Keratinocyte (primary cell): ENCODE data around the gene ARPC4. TPM values are rescaled to one million over a fixed set of nuclear protein-coding genes. Genes with fewer than 3 reads are reported as not detected.

Experiments
- DNase-seq: peaks from one replicate; pipeline ENCODE4 v3.0.0-alpha.2; 2011; ENCODE audit warnings: low read depth, missing footprints, low spot score
- FAIRE-seq: peaks from 2 replicates; lab custom pipeline; 2011; peaks lifted over from hg19 to GRCh38; lab: Jason Lieb, UNC
- H2AFZ ChIP-seq: 2 replicates; pipeline ENCODE4 v1.6.0; 2012; ENCODE audit warnings: low read length, control low read depth, inconsistent platforms; ENCODE audit not compliant: control insufficient read depth
- H3K27ac ChIP-seq: 2 replicates; pipeline ENCODE4 v1.5.1; 2011; ENCODE audit warnings: low read length; ENCODE audit not compliant: control insufficient read depth, insufficient read depth
- H3K27me3 ChIP-seq: 3 replicates; pipeline ENCODE4 v1.6.0; 2011; ENCODE audit warnings: low read length; ENCODE audit not compliant: control insufficient read depth, insufficient read depth; ENCODE audit errors: extremely low read depth
- H3K36me3 ChIP-seq, 2 experiments: 2 replicates in 1 of 2; 3 replicates in 1 of 2; pipeline ENCODE4 v1.5.1; 2011; ENCODE audit warnings: low read length in 2 of 2, mild to moderate bottlenecking in 1 of 2; ENCODE audit not compliant: control insufficient read depth in 2 of 2, insufficient read depth in 2 of 2; ENCODE audit errors: extremely low read depth in 1 of 2
- H3K4me1 ChIP-seq: 3 replicates; pipeline ENCODE4 v1.5.1; 2011; ENCODE audit warnings: low read length; ENCODE audit not compliant: control insufficient read depth, insufficient read depth; ENCODE audit errors: extremely low read depth
- H3K4me2 ChIP-seq: 3 replicates; pipeline ENCODE4 v1.6.0; 2011; ENCODE audit warnings: low read depth, low read length; ENCODE audit not compliant: control insufficient read depth, insufficient read depth; ENCODE audit errors: extremely low read depth
- H3K4me3 ChIP-seq, 3 experiments: fragments of 200-600 bp in 1 of 3; sonication (generic) in 1 of 3; 2 replicates in 2 of 3; 3 replicates in 1 of 3; pipeline ENCODE4 v1.5.1; 2011 to 2016; ENCODE audit warnings: low read length in 3 of 3, mild to moderate bottlenecking in 3 of 3, control low read depth in 2 of 3, inconsistent platforms in 1 of 3, low read depth in 1 of 3, mixed read lengths in 1 of 3, mixed run types in 1 of 3, moderate library complexity in 1 of 3; ENCODE audit not compliant: control insufficient read depth in 2 of 3, insufficient read depth in 2 of 3; ENCODE audit errors: extremely low read depth in 1 of 3
- H3K79me2 ChIP-seq: 2 replicates; pipeline ENCODE4 v1.6.0; 2012; ENCODE audit warnings: low read length; ENCODE audit not compliant: control insufficient read depth, insufficient read depth
- H3K9ac ChIP-seq: 3 replicates; pipeline ENCODE4 v1.6.0; 2011; ENCODE audit warnings: low read length; ENCODE audit not compliant: control insufficient read depth, insufficient read depth; ENCODE audit errors: extremely low read depth
- H3K9me1 ChIP-seq: 3 replicates; pipeline ENCODE4 v1.6.0; 2011; ENCODE audit warnings: low read length; ENCODE audit not compliant: control insufficient read depth, insufficient read depth; ENCODE audit errors: extremely low read depth
- H3K9me3 ChIP-seq: 2 replicates; pipeline ENCODE4 v1.5.1; 2012; ENCODE audit warnings: low read depth, low read length; ENCODE audit not compliant: control insufficient read depth
- H4K20me1 ChIP-seq: 3 replicates; pipeline ENCODE4 v1.6.0; 2011; ENCODE audit warnings: low read length; ENCODE audit not compliant: control insufficient read depth, insufficient read depth; ENCODE audit errors: extremely low read depth
- EZH2 ChIP-seq: IDR thresholded peaks from one replicate; pipeline ENCODE4 v1.6.1; 2012; ENCODE audit warnings: inconsistent platforms, mild to moderate bottlenecking, low read length, moderate library complexity
- dilution Hi-C: fragments of 300-500 bp; cut with MboI; formaldehyde crosslinking; loops from one replicate; pipeline ENCODE4 v1.7.0; 2020; ENCODE audit warnings: low sequenced_read_pairs; ENCODE audit not compliant: extremely low pct_ligation_motif_present
- polyA plus RNA-seq, 5 experiments: library from polyadenylated mRNA; depleted of rRNA in 3 of 5; stranded (reverse) in 3 of 5; stranded (forward) in 1 of 5; unstranded in 1 of 5; fragments of >200 nt; gene quantifications; 1 replicate in 1 of 5; 2 replicates in 3 of 5; 3 replicates in 1 of 5; pipeline versions ENCODE4 v1.2.1 to v1.2.3, GENCODE V29; 2011 to 2012; ENCODE audit warnings: missing spikeins in 2 of 5, low read depth in 1 of 5, low replicate concordance in 1 of 5
- TF ChIP-seq, protein P1 (sequence below), 3 experiments: IDR thresholded peaks in 1 of 3; conservative IDR thresholded peaks in 1 of 3; optimal IDR thresholded peaks in 1 of 3; 2 replicates in 2 of 3; 3 replicates in 1 of 3; pipeline versions ENCODE3 to v1.5.1; 2011; ENCODE audit warnings: low read length in 3 of 3, mild to moderate bottlenecking in 3 of 3, moderate library complexity in 2 of 3, control low read depth in 1 of 3, inconsistent platforms in 1 of 3; ENCODE audit not compliant: insufficient read depth in 2 of 3; ENCODE audit errors: extremely low read depth in 1 of 3

Gene ARPC4
- polyA plus RNA-seq, 1 donor (not counting 4 experiments of a cell fraction or from before 2014, with no cell fraction given), result 173 TPM

DNA sequence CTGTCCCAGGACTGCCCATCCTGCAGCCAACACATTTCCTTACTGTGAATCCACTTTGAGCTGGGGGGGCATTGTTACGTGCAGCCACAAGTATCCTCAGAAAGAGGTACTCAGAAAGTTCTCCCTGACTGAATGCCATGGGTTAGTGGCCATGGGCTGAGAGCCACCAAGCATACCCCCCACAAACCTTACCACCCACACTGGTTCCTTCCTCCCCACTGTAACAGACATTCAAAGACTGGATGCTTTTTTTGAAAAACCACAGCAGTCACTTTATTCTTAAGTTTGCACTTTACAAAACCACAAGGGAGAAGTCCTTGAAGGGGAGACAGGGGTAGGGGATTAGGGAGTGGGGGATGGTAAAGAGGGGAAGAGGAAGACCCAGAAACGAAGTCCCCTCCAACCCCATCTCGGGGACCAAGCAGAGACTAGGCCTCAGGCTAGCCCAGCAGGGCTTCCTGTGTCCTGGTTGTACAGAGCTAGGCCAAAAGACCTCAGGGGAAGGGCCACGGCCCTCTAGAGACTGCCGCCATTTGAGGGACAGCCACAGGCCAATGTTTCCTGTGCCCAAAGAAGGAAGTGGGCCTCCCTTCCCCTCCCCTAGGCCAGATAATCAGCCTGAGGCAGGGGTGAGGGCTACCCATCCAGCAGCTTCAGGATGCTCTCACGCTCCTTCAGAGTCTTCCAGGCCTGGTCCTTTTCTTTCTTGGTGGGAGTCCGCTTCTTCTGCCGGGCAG, 13.0 kb upstream of the ARPC4 start:
- Histone ChIP-seq H3K9ac (no peak overlapping the region), H3K9me1 (no peaks in the 10 kb centered on the region), H4K20me1 (no peaks in the 10 kb centered on the region), H3K27me3 (no peaks in the 10 kb centered on the region), H3K36me3 (peaks cover 10 to 11% of the 10 kb centered on the region in 2 experiments), H3K4me2 (no peak overlapping the region), H3K9me3 (no peaks in the 10 kb centered on the region), H3K4me1 (peaks cover 3% of the 10 kb centered on the region), H2AFZ (no peak overlapping the region), H3K4me3 (no peak overlapping the region), H3K27ac (no peak overlapping the region), H3K79me2 (no peaks in the 10 kb centered on the region)
- dilution Hi-C loops, result no loop called here
- no peak for DNase-seq
- TF ChIP-seq EZH2, result no peak
- TF ChIP-seq, protein P1, sequence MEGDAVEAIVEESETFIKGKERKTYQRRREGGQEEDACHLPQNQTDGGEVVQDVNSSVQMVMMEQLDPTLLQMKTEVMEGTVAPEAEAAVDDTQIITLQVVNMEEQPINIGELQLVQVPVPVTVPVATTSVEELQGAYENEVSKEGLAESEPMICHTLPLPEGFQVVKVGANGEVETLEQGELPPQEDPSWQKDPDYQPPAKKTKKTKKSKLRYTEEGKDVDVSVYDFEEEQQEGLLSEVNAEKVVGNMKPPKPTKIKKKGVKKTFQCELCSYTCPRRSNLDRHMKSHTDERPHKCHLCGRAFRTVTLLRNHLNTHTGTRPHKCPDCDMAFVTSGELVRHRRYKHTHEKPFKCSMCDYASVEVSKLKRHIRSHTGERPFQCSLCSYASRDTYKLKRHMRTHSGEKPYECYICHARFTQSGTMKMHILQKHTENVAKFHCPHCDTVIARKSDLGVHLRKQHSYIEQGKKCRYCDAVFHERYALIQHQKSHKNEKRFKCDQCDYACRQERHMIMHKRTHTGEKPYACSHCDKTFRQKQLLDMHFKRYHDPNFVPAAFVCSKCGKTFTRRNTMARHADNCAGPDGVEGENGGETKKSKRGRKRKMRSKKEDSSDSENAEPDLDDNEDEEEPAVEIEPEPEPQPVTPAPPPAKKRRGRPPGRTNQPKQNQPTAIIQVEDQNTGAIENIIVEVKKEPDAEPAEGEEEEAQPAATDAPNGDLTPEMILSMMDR (optimal IDR thresholded peaks at IDR 0.05 in 1 of 3, IDR thresholded peaks at IDR 0.05 in 1 of 3, conservative IDR thresholded peaks at IDR 0.05 in 1 of 3; ENCODE audit: extremely low read depth in 1 of 3, insufficient read depth in 2 of 3, low read length in 3 of 3), result no peak
- FAIRE-seq, result no peak

GRCh38 chr3:9780458-9780812, 12.4 kb upstream of the ARPC4 start:
- no peak overlapping the region for H3K27ac ChIP-seq
- no peak overlapping the region for H3K4me3 ChIP-seq
- no peaks in the 10 kb centered on the region for H3K27me3 ChIP-seq
- FAIRE-seq (no peak), DNase-seq (no peak)
- dilution Hi-C loops, result no loop called here
- H3K79me2 ChIP-seq, result no peaks in the 10 kb centered on the region
- no peaks in the 10 kb centered on the region for H4K20me1 ChIP-seq
- no peak overlapping the region for H3K9ac ChIP-seq
- peaks cover 3% of the 10 kb centered on the region for H3K4me1 ChIP-seq
- no peak for TF ChIP-seq EZH2
- TF ChIP-seq, protein P1 (optimal IDR thresholded peaks at IDR 0.05 in 1 of 3, IDR thresholded peaks at IDR 0.05 in 1 of 3, conservative IDR thresholded peaks at IDR 0.05 in 1 of 3; ENCODE audit: extremely low read depth in 1 of 3, insufficient read depth in 2 of 3, low read length in 3 of 3), result no peak
- H3K9me3 ChIP-seq, result no peaks in the 10 kb centered on the region
- H3K4me2 ChIP-seq, result no peak overlapping the region
- peaks cover 13 to 14% of the 10 kb centered on the region in 2 experiments for H3K36me3 ChIP-seq
- no peaks in the 10 kb centered on the region for H3K9me1 ChIP-seq
- no peak overlapping the region for H2AFZ ChIP-seq
